Neural cell (in vitro differentiated cells): Measurements from ENCODE around the gene SLC6A2. TPM values are rescaled to one million over a fixed set of nuclear protein-coding genes. Genes with fewer than 3 reads are reported as not detected.

Experiments
- H2AFZ ChIP-seq: fragments of 200-600, 300-800 bp; sonication (generic), shearing (Covaris generic); 2 replicates; pipeline ENCODE4 v1.6.0; 2014; ENCODE audit warnings: low read depth, mild to moderate bottlenecking, antibody characterized with exemption, low read length, moderate library complexity
- H3F3A ChIP-seq: fragments of 200-600 bp; shearing (Covaris generic); 2 replicates; pipeline ENCODE4 v1.6.1; 2016; ENCODE audit warnings: mild to moderate bottlenecking, moderate library complexity, mixed read lengths, antibody characterized with exemption, low read length; ENCODE audit not compliant: insufficient read depth, poor library complexity, severe bottlenecking
- H3K27ac ChIP-seq: fragments of 200-600, 300-800 bp; sonication (generic), shearing (Covaris generic); 2 replicates; pipeline ENCODE4 v1.5.1; 2014; ENCODE audit warnings: mild to moderate bottlenecking, low read length, moderate library complexity
- H3K27me3 ChIP-seq: fragments of 300-800, 200-600 bp; sonication (generic), shearing (Covaris generic); 2 replicates; pipeline ENCODE4 v1.6.0; 2014; ENCODE audit warnings: mild to moderate bottlenecking, low read depth, low read length, moderate library complexity; ENCODE audit not compliant: insufficient read depth
- H3K36me3 ChIP-seq: fragments of 300-800, 200-600 bp; sonication (generic), shearing (Covaris generic); 2 replicates; pipeline ENCODE4 v1.5.1; 2014; ENCODE audit warnings: mild to moderate bottlenecking, antibody characterized with exemption, low read length, moderate library complexity; ENCODE audit not compliant: insufficient read depth
- H3K4me2 ChIP-seq: fragments of 300-800, 200-600 bp; sonication (generic), shearing (Covaris generic); 2 replicates; pipeline ENCODE4 v1.6.0; 2014; ENCODE audit warnings: mild to moderate bottlenecking, low read length
- H3K4me3 ChIP-seq: fragments of 300-800, 200-600 bp; sonication (generic), shearing (Covaris generic); 2 replicates; pipeline ENCODE4 v1.5.1; 2014; ENCODE audit warnings: mild to moderate bottlenecking, low read length, moderate library complexity
- H3K79me2 ChIP-seq: fragments of 200-600 bp; shearing (Covaris generic); replicated peaks from 2 replicates; pipeline ENCODE4 v1.6.0; 2014; ENCODE audit warnings: mild to moderate bottlenecking, low read length, moderate library complexity; ENCODE audit not compliant: insufficient read depth
- H3K9ac ChIP-seq: fragments of 300-800, 200-600 bp; sonication (generic), shearing (Covaris generic); 2 replicates; pipeline ENCODE4 v1.6.1; 2016; ENCODE audit warnings: mild to moderate bottlenecking, low read length, mixed read lengths
- H3K9me2 ChIP-seq: fragments of 200-600 bp; shearing (Covaris generic); 2 replicates; pipeline ENCODE4 v1.6.1; 2016; ENCODE audit warnings: mild to moderate bottlenecking, low read length, mixed read lengths; ENCODE audit not compliant: insufficient read depth
- H3K9me3 ChIP-seq: fragments of 200-600, 300-800 bp; sonication (generic), shearing (Covaris generic); 2 replicates; pipeline ENCODE4 v1.6.1; 2016; ENCODE audit warnings: mild to moderate bottlenecking, mixed run types, low read length, moderate library complexity, mixed read lengths
- H4K20me1 ChIP-seq: fragments of 200-600 bp; shearing (Covaris generic); 2 replicates; pipeline ENCODE4 v1.6.1; 2016; ENCODE audit warnings: mild to moderate bottlenecking, mixed run types; ENCODE audit not compliant: insufficient read depth
- CTCF ChIP-seq: fragments of 450-650 bp; IDR thresholded peaks from 2 replicates; pipeline ENCODE4 v1.5.1; 2014; ENCODE audit warnings: antibody characterized with exemption, mild to moderate bottlenecking, moderate library complexity; ENCODE audit not compliant: poor library complexity, severe bottlenecking
- EP300 ChIP-seq: fragments of 450-650 bp; conservative IDR thresholded peaks from 2 replicates; pipeline ENCODE4 v1.6.1; 2014; ENCODE audit warnings: antibody characterized with exemption, mild to moderate bottlenecking, moderate library complexity; ENCODE audit not compliant: poor library complexity, severe bottlenecking
- EZH2 ChIP-seq: fragments of 200-600, 300-800 bp; shearing (Covaris generic), sonication (generic); IDR thresholded peaks from 2 replicates; pipeline ENCODE4 v1.6.1; 2014; ENCODE audit warnings: antibody characterized with exemption, low read length, borderline replicate concordance, mild to moderate bottlenecking; ENCODE audit not compliant: insufficient read depth, poor library complexity, severe bottlenecking
- MXI1 ChIP-seq: fragments of 450-650 bp; conservative IDR thresholded peaks from 2 replicates; pipeline ENCODE4 v1.6.1; 2014; ENCODE audit warnings: antibody characterized with exemption, mild to moderate bottlenecking; ENCODE audit not compliant: poor library complexity, severe bottlenecking
- POLR2AphosphoS5 ChIP-seq: IDR thresholded peaks from 2 replicates; pipeline ENCODE4 v1.6.1; 2012
- RAD21 ChIP-seq: fragments of 450-650 bp; conservative IDR thresholded peaks from 2 replicates; pipeline ENCODE4 v1.6.1; 2014; ENCODE audit warnings: antibody characterized with exemption, mild to moderate bottlenecking, moderate library complexity
- REST ChIP-seq: IDR thresholded peaks from 2 replicates; pipeline ENCODE4 v1.6.1; 2012; ENCODE audit warnings: borderline replicate concordance
- SMC3 ChIP-seq: fragments of 450-650 bp; conservative IDR thresholded peaks from 2 replicates; pipeline ENCODE4 v1.6.1; 2014; ENCODE audit warnings: antibody characterized with exemption, mild to moderate bottlenecking, moderate library complexity; ENCODE audit not compliant: poor library complexity
- TAF1 ChIP-seq: IDR thresholded peaks from 2 replicates; pipeline ENCODE4 v1.6.1; 2012; ENCODE audit warnings: low read depth
- polyA plus RNA-seq: library from polyadenylated mRNA; depleted of rRNA; stranded (reverse); fragments of >200 nt; gene quantifications from 2 replicates; pipeline ENCODE4 v1.2.3, GENCODE V29; 2014

SLC6A2 gene
- polyA plus RNA-seq, 1 donor from 2014 or later, result not detected

DNA sequence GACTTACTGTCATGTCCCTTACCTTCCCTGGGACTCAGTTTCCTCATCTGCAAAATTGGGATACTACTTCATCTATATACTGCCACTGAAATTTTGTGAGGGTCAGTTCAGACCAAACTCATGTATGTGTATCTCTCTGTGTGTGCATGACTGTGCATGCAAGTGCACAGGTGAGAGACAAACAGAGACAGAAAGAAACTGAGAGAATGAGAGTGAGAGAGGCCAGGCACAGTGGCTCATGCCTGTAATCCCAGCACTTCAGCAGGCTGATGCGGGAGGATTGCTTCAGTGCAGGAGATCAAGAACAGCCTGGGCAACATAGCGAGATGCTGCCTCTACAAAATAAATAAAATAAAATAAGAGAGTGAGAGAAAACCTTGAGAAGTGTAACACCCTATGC, 32.1 kb upstream of the SLC6A2 start:
- H3K4me2 ChIP-seq, result no peak overlapping the region
- H4K20me1 ChIP-seq, result no peaks in the 10 kb centered on the region
- H2AFZ ChIP-seq, result no peak overlapping the region
- H3K36me3 ChIP-seq, result no peaks in the 10 kb centered on the region
- no peak overlapping the region for H3K27ac ChIP-seq
- H3K9me2 ChIP-seq, result no peaks in the 10 kb centered on the region
- no peaks in the 10 kb centered on the region for H3K27me3 ChIP-seq
- TF ChIP-seq EZH2, result no peak
- no peak for TF ChIP-seq REST
- TF ChIP-seq CTCF, result no peak
- TF ChIP-seq SMC3, result no peak
- TF ChIP-seq RAD21, result no peak
- no peak for TF ChIP-seq MXI1
- no peak for TF ChIP-seq EP300
- TF ChIP-seq POLR2AphosphoS5, result no peak
- TF ChIP-seq TAF1, result no peak
- no peak overlapping the region for H3K9ac ChIP-seq
- H3K4me3 ChIP-seq, result no peak overlapping the region
- no peaks in the 10 kb centered on the region for H3K79me2 ChIP-seq
- no peaks in the 10 kb centered on the region for H3K9me3 ChIP-seq
- no peaks in the 10 kb centered on the region for H3F3A ChIP-seq

GRCh38 chr16:55624696-55625095, 31.1 kb upstream of the SLC6A2 start:
- Histone ChIP-seq H3K79me2 (no peaks in the 10 kb centered on the region), H4K20me1 (no peaks in the 10 kb centered on the region), H3K4me3 (no peak overlapping the region), H3K27me3 (no peaks in the 10 kb centered on the region), H3K36me3 (no peaks in the 10 kb centered on the region), H3K27ac (no peak overlapping the region), H3K4me2 (no peak overlapping the region), H3K9ac (no peak overlapping the region), H2AFZ (no peak overlapping the region), H3K9me2 (no peaks in the 10 kb centered on the region), H3K9me3 (no peaks in the 10 kb centered on the region), H3F3A (no peaks in the 10 kb centered on the region)
- TF ChIP-seq RAD21 (no peak), SMC3 (no peak), EP300 (no peak), POLR2AphosphoS5 (no peak), MXI1 (no peak), EZH2 (no peak), CTCF (no peak), TAF1 (no peak), REST (no peak)
